ENCODE data around the gene PCBP2. TPM values are rescaled to one million over a fixed set of nuclear protein-coding genes. Genes with fewer than 3 reads are reported as not detected.
A peak's percentile ranks its signal among the peaks of the same experiment; 100 is the strongest.

The PCBP2 gene
- total and polyA plus RNA-seq, 10 donors = 449 to 779 (median 631) TPM

DNA sequence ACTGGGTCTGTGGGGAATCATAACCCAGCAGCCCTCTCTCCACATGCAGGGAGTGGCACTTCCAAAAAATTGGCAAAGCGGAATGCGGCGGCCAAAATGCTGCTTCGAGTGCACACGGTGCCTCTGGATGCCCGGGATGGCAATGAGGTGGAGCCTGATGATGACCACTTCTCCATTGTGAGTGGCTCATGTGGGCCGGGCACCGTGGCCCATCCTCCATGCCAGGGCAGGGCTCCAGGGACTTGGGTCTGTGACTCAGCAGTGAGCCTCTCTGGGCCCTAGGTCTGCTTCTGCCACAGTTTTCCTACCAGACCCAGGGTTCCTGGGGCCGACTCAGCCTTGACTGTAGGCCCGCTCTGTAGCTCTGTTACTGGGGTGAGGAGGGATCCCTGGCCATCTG is 53.2 kb downstream of the PCBP2 start:
- Histone ChIP-seq H3K27me3 (replicated peaks in 1 of 7) (no peaks in the 10 kb centered on the region), H3K36me3 (peaks cover 0 to 58% (median 30%) of the 10 kb centered on the region in 6 donors), H3K4me1 (peaks cover 13 to 43% (median 35%) of the 10 kb centered on the region in 6 donors), H3K9me3 (no peaks in the 10 kb centered on the region), H3K4me3 (no peak overlapping the region), H3K27ac (peak overlapping the region in 1 of 8 donors; percentile 22)
- intact Hi-C loops (cut with DNase I; ENCODE audit: low total_unique reads) = loop anchor here (5.0 to 10.0 kb wide), 2 partner anchors 50 to 153 kb away; partner anchors contain the start of gene PCBP2
- TF ChIP-seq POLR2A (IDR thresholded peaks at IDR 0.05) = no peak
- peak in 2 of 3 donors; percentile 7 to 36 for TF ChIP-seq POLR2AphosphoS5 (IDR thresholded peaks at IDR 0.05)
- TF ChIP-seq, protein P1, sequence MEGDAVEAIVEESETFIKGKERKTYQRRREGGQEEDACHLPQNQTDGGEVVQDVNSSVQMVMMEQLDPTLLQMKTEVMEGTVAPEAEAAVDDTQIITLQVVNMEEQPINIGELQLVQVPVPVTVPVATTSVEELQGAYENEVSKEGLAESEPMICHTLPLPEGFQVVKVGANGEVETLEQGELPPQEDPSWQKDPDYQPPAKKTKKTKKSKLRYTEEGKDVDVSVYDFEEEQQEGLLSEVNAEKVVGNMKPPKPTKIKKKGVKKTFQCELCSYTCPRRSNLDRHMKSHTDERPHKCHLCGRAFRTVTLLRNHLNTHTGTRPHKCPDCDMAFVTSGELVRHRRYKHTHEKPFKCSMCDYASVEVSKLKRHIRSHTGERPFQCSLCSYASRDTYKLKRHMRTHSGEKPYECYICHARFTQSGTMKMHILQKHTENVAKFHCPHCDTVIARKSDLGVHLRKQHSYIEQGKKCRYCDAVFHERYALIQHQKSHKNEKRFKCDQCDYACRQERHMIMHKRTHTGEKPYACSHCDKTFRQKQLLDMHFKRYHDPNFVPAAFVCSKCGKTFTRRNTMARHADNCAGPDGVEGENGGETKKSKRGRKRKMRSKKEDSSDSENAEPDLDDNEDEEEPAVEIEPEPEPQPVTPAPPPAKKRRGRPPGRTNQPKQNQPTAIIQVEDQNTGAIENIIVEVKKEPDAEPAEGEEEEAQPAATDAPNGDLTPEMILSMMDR (IDR thresholded peaks at IDR 0.05 in 8 of 11, conservative IDR thresholded peaks at IDR 0.05 in 3 of 11) = no peak
- DNase-seq = no peak
- 85 to 91% (median 90%) methylated on average over 10 of the region's 10 CpGs for WGBS, 5 donors

DNA sequence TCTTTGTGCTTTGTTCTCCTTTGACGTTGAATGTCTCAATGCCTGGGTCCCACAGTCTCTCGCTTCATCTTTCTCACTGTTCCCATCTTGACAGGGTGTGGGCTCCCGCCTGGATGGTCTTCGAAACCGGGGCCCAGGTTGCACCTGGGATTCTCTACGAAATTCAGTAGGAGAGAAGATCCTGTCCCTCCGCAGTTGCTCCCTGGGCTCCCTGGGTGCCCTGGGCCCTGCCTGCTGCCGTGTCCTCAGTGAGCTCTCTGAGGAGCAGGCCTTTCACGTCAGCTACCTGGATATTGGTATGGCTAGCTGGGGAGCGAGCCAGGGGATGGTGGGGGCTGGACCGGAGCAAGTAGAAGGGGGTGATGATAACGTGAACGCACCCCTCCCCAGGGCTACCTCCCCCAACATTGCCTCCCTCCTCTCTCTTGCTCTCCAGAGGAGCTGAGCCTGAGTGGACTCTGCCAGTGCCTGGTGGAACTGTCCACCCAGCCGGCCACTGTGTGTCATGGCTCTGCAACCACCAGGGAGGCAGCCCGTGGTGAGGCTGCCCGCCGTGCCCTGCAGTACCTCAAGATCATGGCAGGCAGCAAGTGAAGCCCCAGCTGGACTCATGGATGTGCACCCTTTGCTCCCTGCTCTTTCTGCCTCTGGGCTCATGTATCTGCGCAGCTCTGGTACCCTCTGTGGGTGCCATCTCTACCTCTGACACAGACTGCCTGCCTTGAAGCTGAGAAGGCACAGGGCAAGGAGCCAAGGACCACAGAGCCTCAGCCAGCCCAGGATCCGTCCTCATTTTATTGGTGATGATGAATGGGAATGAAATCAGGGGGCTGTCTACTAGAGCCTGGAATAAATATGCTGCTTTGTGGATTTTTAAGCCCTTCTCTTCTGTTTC is 53.9 kb downstream of the PCBP2 start:
- Histone ChIP-seq H3K4me1 (peaks cover 13 to 39% (median 32%) of the 10 kb centered on the region in 6 donors), H3K9me3 (no peaks in the 10 kb centered on the region), H3K4me3 (no peak overlapping the region), H3K27ac (peak overlapping the region in 1 of 8 donors; percentile 22), H3K27me3 (replicated peaks in 1 of 7) (no peaks in the 10 kb centered on the region), H3K36me3 (peaks cover 0 to 65% (median 34%) of the 10 kb centered on the region in 6 donors)
- 87 to 93% (median 90%) methylated on average over 13 to 19 of the region's 19 CpGs for WGBS, 5 donors
- TF ChIP-seq POLR2A (IDR thresholded peaks at IDR 0.05) (no peak), POLR2AphosphoS5 (IDR thresholded peaks at IDR 0.05) (peak in 2 of 3 donors; percentile 31 to 52)
- intact Hi-C loops (cut with DNase I; ENCODE audit: low total_unique reads) = loop anchor here (5.0 to 10.0 kb wide), 2 partner anchors 51 to 154 kb away; partner anchors contain the start of gene PCBP2
- no peak for DNase-seq

DNA sequence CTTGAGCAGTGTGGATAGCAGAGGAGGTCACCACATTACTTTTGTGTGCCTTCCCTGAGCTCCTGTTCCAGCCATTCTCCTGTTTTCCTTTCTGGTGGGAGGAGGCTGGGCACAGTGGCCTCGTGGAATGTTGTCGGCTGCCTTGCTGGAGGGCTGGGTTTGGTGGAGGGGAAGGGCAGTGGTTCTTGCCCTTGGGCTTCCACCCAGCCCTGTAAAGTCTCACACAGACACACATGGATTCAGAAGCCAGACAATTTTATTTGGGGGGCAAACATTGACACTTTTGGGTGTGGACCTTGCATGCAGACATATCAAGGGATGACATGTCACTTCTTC is 54.5 kb downstream of the PCBP2 start:
- TF ChIP-seq, protein P1 (IDR thresholded peaks at IDR 0.05 in 8 of 11, conservative IDR thresholded peaks at IDR 0.05 in 3 of 11) = no peak
- TF ChIP-seq POLR2A (IDR thresholded peaks at IDR 0.05) = no peak
- no peak for TF ChIP-seq POLR2AphosphoS5 (IDR thresholded peaks at IDR 0.05)
- H3K27ac ChIP-seq = no peak overlapping the region
- no peaks in the 10 kb centered on the region for H3K9me3 ChIP-seq
- peaks cover 0 to 72% (median 40%) of the 10 kb centered on the region in 6 donors for H3K36me3 ChIP-seq
- H3K27me3 ChIP-seq (replicated peaks in 1 of 7) = no peaks in the 10 kb centered on the region
- H3K4me3 ChIP-seq = no peak overlapping the region
- intact Hi-C loops (cut with DNase I; ENCODE audit: low total_unique reads) = loop anchor here (5.0 to 10.0 kb wide), 2 partner anchors 52 to 154 kb away; partner anchors contain the start of gene PCBP2
- peaks cover 13 to 39% (median 30%) of the 10 kb centered on the region in 6 donors for H3K4me1 ChIP-seq
- 54 to 72% (median 65%) methylated on average over 2 of the region's 2 CpGs for WGBS, 5 donors
- DNase-seq = no peak

DNA sequence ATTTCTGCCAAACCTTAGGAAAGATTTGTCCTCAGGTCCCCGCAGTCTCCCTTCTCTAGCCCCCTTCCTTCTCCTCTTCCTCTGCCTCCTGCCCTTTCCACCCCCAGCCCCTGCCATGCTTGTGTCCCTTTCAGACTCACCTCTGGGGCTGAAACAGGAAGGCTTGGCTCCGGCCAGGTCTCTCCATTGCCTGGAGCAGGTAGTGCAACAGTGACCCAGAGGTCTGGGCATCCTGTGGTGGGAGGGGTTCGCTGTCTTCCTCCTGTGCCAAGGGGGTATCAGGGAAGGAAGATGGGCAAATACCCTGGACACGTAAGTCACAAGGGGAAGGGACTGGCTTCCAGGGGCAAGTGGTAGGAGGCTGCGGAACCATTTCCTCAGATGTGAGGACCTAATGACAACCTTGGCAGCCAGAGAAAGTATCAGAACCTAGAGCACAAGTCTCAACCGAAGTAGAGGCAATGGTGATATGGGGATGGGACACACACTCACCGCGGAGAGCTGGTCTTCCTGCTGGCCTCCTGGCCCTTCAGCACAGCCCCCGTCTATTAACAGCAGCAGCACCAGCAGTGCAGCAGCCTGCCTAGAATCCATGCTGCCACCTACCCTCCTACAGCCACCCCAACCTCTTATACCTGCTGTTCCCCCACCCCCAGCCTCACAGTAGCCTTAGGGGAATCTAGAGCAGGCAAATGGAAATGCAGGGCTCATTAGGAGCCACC is 55.1 kb downstream of the PCBP2 start, which contains the start of gene NPFF:
TSS of gene NPFF (minus strand) at position 604 of the 722 bp plus-strand sequence. CDS start at position 594, 10 bp downstream.
- H3K9me3 ChIP-seq = no peaks in the 10 kb centered on the region
- intact Hi-C loops (cut with DNase I; ENCODE audit: low total_unique reads) = loop anchor here (5.0 to 10.0 kb wide), 2 partner anchors 52 to 155 kb away; partner anchors contain the start of gene PCBP2
- 89 to 96% (median 90%) methylated on average over 7 to 9 of the region's 9 CpGs for WGBS, 5 donors
- peaks cover 9 to 32% (median 24%) of the 10 kb centered on the region in 6 donors for H3K4me1 ChIP-seq
- TF ChIP-seq POLR2A (IDR thresholded peaks at IDR 0.05) = no peak
- TF ChIP-seq POLR2AphosphoS5 (IDR thresholded peaks at IDR 0.05) = no peak
- TF ChIP-seq, protein P1 (IDR thresholded peaks at IDR 0.05 in 8 of 11, conservative IDR thresholded peaks at IDR 0.05 in 3 of 11) = no peak
- H3K27me3 ChIP-seq (replicated peaks in 1 of 7) = no peaks in the 10 kb centered on the region
- H3K27ac ChIP-seq = peak within 1 kb of the TSS in 1 of 8 donors; percentile 74
- H3K36me3 ChIP-seq = peaks cover 0 to 78% (median 46%) of the 10 kb centered on the region in 6 donors
- H3K4me3 ChIP-seq = no peak within 1 kb of the TSS
- DNase-seq = no peak

All from spleen (tissue), 11 donors.